Stimulated activated CD8-positive, alpha-beta memory T cell treated with anti-CD3 and anti-CD28 coated beads, Interleukin-4, amount 100 ng/mL, for 4 hours (primary cell): ENCODE results near the gene TRHDE.

Experiments used
- DNase-seq, 2 donors: peaks; one replicate each; pipeline ENCODE4 v3.0.0-alpha.2; 2020; ENCODE audit warnings: low read depth in 2 of 2, low spot score in 1 of 2

TRHDE gene

GRCh38 chr12:72273851-72274351 is 1.7 kb downstream of the TRHDE start:
- DNase-seq: no peak

DNA sequence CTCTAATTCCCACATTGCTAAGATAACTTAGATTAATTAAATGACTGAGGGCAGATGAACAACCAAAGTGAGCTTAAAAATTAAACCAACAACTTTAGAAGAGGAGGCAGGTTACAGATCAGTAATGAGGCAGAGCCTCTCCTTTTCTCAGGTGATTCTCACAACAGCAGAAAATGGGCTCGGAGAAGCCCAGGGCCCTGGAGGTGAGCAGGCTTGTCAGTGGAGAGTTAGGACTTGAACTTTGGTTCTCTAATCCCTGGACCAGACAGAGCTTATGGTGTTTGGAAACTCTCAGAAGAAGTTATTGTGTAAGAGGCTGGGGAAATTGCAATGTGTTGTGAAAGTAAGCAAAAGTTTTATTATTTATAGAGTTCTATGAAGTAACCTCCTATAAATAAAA is 2.8 kb downstream of the TRHDE start:
- no peak for DNase-seq

GRCh38 chr12:72275526-72275925 is 3.4 kb downstream of the TRHDE start:
- no peak for DNase-seq

DNA sequence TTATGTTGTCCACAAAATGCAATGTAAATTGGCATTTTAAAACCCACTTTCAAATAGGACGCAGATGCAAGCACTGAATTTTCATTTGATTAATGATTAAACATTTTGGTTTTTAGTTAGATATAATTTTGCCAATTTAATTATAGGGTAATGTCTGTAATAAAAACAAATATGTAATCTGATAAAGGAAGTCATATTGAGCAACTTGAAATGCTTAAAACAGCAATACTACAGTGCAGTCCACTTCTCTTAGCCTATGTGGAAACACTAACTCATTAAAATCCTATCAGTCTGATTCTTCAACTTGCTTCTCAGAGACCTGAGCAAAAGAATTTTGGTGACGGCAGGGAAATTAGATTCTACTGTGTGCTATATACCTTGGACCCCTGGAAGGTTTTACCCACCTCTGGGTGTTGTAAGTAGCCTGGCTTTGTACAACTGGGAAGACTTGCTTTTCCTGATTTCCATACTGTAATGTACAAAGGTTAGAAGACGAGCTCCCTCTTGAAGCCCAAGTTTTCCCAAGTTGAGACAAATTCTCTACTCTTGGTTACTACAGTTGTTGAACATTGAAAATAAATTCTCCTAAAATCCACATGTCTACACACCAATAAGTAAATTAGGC is 4.1 kb downstream of the TRHDE start:
- DNase-seq: no peak

GRCh38 chr12:72277415-72277814 is 5.2 kb downstream of the TRHDE start:
- DNase-seq: no peak

- no peak for DNase-seq
These were observed 6.7 kb downstream of the TRHDE start for GRCh38 chr12:72278894-72279293.

GRCh38 chr12:72281126-72281525 is 9.0 kb downstream of the TRHDE start:
- no peak for DNase-seq

DNA sequence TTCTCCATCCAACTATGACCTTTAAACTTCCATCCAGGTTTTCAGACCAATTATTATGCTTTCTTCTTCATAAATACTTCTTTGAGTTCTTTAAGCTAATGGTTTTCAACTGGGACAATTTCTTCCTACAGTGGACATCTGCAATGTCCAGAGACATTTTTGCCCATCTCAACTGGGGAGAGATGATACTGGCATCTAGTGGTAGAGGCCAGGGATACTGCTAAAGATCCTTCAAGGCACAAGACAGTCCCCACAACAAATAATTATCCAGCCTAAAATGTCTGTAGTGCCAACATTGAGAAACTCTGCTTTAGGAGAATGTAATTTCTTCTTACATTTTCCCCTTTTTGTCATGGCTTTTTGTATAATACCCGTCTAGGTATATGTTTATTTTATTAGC is 10.6 kb downstream of the TRHDE start:
- no peak for DNase-seq

DNA sequence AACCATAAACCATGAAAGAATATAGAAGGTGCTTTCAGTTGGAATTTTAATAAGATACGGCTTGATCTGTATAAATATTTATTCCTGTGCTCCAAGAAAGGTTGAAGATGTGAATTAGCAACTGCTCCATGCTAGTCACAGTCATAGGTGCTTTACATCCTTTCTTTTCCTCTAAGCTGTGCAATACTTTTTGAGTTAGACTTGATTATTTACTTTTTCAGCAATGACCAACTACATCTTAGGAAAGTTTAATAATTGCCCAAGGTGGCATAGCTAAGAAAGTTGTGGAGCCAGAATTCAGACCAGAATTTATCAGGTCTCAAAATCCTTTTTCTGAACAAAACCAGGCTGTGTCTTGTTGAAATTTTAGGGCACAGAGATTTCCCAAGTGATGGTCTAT is 13.7 kb downstream of the TRHDE start:
- DNase-seq: no peak

GRCh38 chr12:72286526-72286925 is 14.4 kb downstream of the TRHDE start:
- DNase-seq: no peak

GRCh38 chr12:72288436-72288835 is 16.3 kb downstream of the TRHDE start:
- no peak for DNase-seq

- no peak for DNase-seq
These were observed 16.7 kb downstream of the TRHDE start for GRCh38 chr12:72288911-72289310.

DNA sequence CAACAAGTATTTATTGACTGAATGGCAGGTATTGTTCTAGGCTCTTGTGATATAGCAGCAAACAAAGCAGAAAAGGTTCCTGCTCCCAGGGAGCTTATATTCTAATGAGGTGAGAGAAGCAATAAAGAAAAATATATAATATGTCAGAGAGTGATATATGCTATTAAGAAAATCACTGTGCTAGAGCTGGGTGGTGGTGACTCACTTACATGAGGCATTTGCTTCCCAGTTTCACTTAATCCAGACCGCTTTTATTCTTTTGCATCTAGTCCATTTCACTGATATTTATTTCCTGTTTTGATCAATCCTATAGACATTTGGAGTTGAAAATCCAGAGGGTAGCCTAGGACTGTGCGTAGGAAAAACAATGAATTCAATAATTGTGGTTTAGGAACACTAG is 17.5 kb downstream of the TRHDE start:
- DNase-seq: no peak

GRCh38 chr12:72291175-72291574 is 19.0 kb downstream of the TRHDE start:
- no peak for DNase-seq

GRCh38 chr12:72293701-72294100 is 21.5 kb downstream of the TRHDE start:
- DNase-seq: no peak

GRCh38 chr12:72295101-72295500 is 22.9 kb downstream of the TRHDE start:
- DNase-seq: no peak

DNA sequence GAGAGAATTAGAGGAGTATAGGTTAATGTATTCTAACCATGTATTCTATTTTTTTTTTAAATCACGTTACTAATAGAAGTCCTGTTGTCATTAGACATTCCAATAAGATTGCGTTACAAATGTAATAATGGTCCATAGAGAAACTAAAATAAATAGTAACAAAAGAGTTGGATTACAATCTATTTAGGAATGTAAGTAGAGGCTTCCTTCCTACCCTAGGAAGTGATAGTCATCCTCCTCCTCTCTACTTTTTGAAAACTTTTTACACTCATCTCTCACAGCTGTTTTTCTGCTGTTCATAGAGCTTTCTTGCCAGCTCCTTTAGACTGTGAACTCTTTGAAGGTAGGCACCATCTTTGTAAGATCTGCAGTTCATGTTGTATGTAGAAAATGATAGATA is 23.6 kb downstream of the TRHDE start:
- DNase-seq: no peak

DNA sequence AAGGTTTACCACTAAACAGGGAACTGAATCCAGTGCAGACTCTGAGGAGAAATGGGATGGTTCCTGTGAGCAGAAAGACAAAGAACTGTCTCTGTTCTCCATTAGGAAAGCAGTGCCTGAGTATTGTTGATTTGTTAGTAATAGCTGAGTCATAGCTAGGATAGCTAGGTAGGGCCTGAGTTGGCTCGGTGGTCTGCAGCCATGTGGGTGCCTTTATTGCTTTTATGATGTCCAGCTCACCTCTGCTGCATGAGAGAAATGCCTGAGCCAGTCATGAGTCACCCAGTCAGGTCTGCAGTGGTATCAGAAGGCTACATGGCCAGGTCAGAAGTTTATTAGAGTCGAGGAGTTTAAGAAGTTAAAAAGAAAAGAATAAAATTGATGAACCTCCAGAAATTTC is 24.2 kb downstream of the TRHDE start:
- no peak for DNase-seq

GRCh38 chr12:72297666-72298065 is 25.5 kb downstream of the TRHDE start:
- DNase-seq: no peak

DNA sequence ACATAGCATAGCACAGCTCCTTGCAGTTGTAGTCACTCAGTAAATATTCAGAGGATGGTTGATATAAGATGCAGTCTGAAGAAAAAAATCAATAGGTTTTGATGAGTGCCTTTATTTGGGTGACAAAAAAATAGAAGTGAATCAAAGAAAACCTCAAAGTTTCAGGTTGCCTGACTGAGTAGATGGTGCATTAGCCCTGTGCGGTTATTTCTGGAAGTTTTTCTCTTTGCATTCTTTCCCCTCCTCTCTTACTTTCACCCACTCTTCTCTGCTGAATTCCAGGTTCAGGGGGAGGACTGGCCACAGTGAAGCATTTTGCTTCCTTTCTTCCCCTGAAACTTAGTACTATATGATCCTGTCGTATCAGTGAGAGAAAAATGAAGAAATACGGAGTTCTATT is 28.6 kb downstream of the TRHDE start:
- DNase-seq: no peak

DNA sequence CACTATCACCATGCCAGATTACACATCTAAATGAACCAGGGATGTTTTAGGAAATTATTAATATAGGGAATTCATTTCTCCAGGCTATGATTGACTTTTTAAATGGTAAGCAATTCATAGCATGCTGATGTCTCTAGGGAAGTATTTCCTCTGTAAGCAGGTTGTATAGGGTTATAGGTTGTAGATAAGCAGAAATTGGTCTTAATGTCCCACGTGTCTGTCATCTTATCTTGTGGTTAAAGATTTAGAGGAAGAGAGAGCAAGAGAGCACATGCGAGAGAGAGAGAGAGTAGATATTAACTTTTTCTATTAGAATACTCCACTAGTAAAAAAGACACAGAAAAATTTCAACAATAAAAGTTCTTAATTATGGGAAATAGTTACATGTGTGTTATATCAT is 32.6 kb downstream of the TRHDE start:
- no peak for DNase-seq

DNA sequence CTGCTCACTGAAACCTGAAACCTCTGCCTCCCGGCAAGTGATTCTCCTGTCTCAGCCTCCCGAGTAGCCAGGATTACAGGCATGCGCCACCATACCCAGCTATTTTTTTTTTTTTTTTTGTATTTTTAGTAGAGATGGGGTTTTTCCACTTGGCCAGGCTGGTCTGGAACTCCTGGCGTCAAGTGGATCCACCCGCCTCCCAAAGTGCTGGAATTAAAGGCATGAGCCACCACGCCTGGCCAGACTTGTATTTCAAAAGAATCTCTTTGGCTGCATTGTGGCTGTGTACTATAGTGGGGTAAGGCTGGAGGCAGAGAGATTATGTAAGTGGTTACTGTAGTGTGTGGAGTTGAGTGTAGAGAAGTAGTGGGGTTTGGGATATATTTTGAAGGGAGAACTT is 35.1 kb downstream of the TRHDE start:
- no peak for DNase-seq

GRCh38 chr12:72311946-72312345 is 39.8 kb downstream of the TRHDE start:
- no peak for DNase-seq

- DNase-seq: no peak
These were observed 41.6 kb downstream of the TRHDE start for GRCh38 chr12:72313806-72314205.
